Right hindlimb (tissue), 1 donor: ENCODE data around the gene MAGI1.

Experiments used
- DNase-seq: peaks from one replicate; pipeline ENCODE4 v3.0.0-alpha.2; 2018

The MAGI1 gene

DNA sequence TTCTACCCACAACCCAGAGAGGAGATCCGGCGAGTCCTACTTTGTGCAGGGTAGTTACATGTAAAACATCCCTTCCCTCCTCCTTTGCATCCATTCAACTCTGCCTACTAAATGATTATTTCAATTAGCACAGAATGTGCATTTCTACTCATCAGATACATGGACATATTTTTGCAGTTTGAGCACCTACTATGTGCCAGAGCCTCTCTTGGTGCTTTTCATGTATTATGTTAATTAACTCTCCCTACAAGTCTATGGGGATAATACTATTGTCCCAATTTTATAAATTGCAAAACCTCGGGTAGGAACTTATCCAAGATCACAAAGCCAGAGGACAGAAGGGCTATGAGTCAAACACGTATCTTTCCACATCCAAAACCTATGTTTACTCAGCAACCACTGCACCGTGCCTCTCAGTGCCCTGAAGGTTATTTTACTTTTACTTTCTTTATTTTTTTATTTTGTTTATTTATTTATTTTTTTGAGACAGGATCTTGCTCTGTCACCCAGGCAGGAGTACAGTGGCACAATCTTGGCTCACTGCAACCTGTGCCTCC is 432.8 kb downstream of the MAGI1 start:
- DNase-seq: no peak

DNA sequence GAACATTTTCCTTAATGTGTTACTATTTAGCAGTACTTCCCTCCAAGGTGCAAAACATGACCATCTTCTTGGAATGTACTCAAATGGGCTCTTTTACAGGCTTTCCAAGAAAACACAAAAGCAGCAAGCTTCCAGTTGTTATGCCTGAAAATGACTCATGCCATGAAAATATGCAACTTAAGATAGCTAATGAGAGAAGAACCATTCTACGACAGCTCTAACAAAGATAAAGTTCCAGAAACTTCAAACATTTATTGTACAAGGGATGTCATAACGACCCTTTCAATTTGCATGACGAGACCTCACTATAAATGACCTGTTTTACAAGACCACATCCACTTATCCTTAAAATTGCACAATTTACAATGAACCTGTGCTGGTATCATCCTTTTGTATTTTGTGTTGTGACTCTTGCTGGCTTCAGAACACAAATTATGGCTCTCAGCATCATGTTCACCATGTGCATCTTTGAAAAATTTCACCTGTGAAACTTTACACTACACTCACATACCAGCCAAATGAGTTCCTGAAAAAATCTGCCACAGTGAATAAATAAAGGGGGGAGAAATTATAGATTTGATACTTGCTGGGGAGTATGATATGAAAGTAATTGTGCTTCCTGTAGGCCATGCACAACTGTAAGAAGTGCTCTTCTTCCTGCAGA is 433.7 kb downstream of the MAGI1 start:
- no peak for DNase-seq

DNA sequence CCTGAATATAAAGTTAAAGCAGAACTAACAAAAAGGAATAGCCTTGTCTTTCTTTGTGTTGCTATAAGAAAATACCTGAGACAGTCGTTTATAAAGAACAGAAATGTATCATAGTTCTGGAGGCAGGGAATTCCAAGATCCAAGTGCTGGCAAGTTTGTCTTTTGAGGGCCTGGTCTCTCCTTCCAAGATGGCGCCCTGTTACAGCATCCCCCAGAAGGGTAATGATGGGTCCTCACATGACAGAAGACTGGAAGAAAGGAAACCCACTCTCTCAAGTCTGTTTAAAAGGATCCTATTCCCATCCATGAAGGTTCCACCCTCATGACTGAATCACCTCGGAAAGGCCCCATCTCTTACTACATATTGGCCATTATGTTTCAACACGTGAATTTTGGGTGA is 435.1 kb downstream of the MAGI1 start:
- DNase-seq: no peak

DNA sequence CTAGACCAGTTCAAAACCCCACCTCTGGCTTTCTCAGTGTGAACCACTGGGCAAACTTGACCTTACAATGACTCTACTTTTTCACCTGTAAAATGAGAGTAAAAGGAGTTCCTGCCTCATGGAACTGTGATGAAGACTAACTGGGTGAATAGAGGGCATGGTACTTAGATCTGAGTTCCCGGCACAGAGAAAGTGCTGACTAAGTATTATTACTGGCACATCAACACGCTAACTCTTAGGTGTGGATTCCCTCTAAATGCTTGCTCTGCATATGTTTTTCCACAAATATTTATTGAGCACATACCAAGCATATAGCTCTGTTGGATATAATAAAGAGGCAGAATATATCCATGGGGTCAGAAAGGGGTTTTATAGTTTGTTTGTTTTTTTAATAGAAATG is 437.8 kb downstream of the MAGI1 start:
- no peak for DNase-seq

DNA sequence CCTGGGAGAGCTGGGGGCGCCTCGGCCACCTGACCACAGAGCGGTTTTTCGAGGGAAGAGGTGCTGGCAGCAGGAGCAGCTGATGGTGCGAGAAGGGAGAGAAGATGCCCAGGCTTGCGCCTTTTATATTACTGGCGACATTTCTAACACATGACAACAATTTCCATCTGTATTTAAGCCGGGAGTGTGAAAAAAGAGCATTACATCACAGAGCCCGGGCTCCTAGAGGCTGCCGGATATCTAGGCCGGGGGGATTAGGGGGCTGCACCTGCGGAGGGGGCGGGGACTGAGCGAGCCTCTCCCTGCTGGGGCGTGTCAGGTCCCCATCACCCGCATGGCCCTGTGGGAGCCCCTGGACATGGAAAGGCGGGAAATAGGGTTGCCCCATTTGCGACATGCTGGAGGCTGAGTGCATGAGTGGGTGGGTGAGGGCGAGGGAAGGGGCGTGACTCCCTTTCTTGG is 440.7 kb downstream of the MAGI1 start:
- peak; percentile 30 for DNase-seq

DNA sequence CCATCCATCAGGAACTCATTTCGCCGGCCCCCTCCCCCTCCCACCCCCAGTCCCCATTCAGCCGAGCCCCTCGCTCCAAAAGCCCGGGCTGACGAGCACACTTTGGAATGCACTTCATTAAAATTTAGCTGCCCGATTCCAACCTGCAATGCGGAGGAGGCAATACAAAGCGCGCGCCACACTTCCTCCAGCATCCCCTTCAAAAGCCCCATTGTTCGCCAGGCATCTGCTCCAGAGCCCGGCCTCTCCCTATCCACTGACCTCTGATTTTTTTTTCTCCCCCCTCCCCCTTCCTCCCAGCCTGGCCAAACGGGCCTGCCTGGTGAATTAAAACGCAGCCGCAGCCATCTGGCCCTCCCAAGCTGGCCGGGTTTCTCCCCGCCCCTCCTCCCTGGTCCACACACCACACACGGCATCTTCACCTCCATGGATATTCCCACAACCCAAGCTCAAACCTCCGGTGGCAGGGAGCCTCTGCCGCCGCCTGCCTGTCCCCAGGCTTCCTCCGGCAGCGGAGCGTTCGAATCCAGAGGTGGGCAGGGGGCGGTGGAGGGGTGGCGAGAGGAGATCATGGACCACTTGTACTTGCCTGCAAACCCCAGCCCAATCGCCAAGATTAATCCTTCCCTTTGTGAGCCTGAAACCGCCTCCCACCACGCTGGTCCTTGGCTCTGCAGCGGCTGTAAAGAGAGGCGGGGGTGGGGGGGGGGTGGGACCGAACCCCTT is 441.3 kb downstream of the MAGI1 start:
- DNase-seq: peak; percentile 68

DNA sequence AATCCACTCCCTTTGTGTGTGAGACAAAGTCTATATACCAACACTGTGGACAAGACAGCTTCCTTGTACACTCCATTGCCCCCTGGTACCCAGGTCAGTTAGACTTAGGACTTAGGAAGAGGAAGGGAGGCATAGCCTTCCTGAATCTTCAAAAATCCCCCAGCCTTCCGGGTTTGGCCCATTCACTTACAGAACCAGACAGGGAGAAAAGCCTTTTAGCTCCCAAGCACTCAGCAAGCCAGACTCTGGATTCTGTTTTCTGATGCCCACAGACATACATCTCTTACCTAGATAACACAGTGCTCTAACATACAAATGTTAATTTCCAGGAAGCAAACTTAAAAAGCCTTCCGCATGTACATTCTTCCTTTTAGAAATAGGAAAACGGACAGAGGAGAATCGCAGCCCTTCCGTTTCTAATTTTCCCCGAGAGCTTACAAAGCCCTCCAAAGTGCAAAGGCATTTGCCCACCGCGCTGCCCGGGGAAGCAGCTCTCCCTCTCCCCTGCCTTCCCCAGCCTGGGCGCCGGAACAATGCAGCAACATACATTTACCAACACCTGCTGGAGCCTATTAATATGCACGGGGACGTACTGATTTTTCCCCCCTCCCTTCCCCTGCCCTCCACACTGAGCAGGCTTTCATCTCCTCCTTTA is 442.0 kb downstream of the MAGI1 start:
- DNase-seq: no peak

DNA sequence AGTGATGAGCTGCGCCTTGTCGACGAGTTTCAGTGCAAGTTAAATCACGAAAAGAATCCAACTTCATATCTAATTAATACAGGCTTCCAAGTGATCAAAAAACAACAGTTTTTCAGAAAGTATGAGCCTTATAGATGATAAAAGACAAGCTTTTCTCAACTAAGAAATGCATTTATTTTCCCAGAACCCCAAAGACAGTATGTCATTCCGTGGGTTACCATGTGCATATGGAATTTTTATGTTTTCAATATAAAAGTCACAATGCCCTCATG is 442.8 kb downstream of the MAGI1 start:
- DNase-seq: no peak

DNA sequence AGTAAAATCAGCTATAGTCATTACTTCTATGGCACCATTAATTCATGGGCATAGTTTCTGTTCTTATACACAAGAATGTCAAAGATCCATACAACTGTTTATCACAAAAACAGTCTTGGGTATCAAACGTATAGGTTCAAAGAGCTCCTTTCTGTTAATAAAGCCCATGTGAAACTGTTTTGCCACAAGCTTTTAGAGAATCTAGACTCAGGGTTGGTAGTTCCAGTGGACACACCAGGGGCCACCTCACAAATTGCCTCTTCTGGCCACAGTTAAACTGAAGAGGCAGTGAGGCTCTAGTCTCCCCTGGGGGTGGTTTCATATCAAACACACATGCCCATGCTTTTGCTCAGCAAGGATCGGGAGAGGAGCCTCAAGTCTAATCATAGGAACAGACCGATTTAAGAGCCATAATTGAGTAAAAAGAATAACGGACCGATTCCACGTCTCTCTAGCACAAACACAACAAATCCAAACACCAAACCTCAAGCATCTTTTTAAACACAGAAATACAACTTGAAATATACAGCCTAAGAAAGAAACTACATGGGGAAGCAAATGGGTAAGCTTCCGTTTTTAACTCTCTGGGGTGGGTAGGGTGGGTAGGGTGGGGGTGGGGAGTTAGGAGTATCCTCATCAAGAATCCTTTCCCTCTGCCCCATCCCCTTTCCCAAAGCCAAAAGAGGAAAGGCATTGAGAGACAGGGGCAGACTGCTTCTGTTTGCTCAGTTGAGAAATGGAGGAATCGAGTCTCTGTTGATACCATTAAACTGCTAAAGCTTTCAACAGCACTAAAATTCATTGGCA is 443.3 kb downstream of the MAGI1 start:
- DNase-seq: no peak

DNA sequence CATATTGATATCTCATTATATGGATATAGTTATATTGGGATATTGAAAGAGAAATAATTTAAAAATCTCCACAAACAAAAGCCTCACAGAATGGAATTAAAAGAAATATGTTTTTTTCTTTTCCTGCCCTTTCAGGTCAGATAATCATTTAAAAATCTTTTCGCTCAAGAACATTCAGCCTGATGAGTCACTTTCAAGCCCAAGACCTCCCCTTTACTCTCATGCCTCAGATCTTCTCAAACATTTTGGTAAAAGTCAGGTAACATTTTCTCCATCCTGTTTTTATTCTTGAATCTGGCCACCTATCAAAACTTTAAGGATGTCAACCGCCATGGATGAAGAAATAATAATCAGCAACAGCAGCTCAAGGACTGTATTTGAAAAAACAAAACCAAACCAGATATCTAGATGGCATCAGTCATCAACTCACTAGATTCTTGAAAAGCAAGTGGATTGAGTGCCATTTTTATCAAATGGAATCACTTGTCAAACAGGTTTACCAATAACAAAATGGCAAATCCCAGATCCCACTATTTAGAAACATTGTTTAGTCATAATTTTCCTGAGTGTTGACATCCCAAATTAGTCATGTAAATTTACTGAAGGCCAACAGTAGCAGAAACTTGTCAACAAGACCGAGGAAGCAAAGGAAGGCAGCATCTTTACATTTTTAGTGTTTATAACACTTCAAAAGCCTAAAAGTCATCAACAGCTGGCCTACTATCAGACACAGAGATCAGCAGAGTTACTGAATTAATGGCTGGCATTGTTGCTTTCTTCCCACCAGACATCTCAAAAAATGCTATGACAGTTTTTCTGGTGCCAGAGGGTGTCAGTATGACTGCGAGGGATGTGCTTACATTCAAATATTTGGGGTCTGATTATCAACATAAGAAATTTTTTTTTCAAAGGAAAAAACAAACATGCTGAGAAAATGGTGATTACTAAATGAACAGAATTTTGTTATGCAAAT is 444.7 kb downstream of the MAGI1 start:
- no peak for DNase-seq

DNA sequence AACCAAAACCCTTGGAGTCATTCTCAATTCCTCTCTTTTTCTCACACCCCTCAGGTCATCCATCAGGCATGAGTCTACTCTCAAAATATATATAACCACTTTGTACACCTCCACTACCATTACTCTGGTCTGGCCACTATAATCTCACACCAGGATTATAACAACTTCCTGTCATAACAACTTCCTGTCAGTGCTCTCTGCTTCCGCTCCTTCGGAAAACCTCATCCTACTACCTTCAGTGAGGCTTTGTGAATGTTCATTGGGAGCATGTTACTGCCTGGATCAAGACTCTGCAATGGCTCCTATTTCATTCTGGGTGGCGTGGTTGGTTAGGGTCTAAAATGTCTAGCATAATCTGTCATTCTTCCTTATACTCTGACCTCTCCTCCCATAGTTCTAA is 447.4 kb downstream of the MAGI1 start:
- no peak for DNase-seq

DNA sequence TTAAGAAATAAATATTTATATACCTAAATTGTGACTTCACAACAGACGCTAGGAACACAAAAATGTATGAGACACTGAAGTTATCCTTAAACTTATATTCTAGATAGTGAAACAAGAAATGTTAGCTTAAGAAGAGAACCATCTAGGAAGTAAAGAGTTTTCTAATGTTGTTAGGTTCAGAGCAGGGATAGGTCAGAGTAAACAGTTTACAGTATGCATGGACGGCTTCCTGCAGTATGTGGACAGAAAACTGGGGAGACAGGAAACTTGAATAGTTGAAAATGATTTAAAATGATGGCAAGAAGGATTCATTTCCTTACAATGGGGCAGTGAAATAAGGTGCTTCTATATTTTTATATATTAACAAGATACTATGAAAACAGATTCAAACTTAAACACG is 449.8 kb downstream of the MAGI1 start:
- no peak for DNase-seq

DNA sequence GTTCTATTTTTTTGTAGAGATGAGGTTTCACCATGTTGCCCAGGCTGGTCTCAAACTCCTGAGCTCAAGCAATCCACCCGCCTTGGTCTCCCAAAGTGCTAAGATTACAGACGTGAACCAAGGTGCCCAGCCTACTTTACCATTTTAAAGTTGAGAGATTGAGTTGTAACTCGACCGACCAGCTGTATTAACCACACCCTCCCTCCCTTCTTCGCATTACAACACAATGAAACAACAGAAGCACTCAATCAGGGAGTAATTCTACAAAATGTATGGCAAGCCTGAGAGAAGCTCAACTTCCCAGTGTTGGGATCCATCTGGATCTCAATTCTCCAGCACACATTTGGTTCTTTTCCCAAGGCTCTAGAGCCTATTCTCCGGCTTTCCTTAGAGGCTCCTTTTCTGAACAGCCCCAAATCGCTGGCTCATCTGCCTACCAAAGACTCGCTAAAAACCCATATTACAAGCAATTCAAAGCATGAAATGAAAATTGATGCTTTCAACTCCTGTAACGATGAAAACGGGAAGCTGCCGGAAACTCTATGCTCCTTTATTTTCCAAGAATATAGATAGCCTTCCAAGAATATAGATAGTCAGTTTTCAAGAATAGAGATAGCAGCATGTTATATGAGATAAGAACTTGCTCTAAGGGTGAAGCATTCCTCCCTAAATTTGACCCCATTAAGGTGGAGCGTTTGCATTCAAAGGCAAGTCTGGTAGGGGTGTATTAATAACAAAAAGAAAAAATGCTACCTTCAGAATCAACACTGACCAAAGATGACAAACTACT is 450.9 kb downstream of the MAGI1 start:
- DNase-seq: no peak

DNA sequence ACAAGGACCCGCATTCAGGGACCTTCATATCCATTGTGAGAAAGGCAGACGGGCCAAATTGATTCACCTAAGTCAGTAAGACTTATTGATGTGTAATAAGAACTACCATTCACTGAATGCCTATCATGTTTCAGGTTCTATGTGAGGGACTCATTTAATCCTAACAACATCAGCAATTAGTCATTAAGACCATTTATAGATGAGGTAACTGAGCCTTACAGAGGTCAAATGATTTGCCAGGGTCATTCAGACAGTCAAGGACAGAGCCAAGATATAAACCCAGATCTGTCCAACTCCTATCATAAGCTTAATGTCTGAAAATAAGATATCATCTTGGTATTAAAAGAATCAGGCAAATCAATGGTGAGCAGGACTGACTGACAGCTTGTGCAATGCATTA is 453.8 kb downstream of the MAGI1 start:
- no peak for DNase-seq

DNA sequence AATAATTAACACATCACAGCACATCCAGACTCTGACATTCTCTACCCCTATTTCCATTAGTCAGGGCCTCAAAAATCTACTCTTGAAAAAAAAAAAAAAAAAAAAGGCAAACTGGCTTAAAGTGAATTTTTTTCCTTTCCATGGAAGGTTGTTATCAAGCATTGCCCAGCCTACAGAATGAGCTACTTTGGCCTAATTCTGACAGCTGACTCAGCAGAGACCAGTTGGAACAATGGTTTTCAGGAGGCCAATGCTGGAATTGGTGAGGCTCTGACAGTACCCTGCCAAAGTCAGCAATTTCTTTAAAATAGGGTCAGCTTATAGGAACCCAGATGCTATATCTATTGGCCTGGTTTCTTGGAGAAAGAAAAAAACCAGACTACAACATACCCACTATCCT is 454.7 kb downstream of the MAGI1 start:
- DNase-seq: no peak

DNA sequence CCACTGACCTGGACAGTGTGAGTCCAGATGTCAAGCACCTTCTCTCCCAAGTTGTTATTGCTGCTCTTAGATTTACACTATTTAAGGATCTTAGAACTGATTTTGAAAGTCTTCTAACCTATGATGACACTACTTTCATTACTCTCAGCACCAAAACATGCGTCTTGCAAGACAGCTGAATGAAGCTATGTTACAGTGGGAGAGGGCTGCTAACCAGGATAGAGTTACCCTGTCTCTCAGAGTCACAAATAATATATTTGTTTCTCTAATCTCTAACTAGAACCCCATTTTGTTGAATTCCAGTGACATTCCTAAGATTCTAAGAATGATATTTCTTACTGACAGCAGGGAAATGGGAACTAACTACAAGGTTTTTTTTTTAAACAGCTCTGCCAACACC is 455.5 kb downstream of the MAGI1 start:
- DNase-seq: no peak

DNA sequence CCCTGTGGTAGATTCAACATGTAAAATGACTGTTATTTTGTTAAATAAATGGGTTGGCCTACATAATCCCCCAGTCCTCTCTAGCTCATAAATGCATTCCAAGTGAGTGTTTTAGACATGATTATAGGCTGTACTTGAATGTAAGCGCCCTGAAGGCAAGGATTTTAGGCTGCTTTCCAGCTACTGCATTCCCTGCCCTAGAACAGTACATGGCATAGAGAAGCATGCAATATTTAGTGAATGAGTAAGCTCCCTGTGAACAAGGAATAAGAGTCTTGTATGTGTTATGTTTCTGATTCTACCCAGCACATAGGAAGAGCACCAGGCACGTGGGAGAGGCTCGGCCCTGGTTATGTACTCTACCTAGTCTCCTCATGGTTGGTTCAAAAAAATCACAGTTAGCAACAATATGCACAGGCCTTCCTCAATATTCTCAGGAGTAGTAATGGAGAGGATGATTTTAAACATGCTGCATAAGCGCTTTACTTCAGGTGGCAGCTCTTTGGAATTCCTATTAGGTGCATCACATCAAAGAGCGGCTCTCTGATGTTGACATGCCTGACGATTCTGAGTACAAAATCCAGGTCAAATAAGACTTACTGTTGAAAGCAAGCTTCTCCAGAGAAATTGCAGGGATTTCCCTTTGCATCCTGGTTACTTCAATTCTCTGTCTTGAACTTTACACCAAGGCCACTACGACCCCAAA is 456.6 kb downstream of the MAGI1 start:
- no peak for DNase-seq

DNA sequence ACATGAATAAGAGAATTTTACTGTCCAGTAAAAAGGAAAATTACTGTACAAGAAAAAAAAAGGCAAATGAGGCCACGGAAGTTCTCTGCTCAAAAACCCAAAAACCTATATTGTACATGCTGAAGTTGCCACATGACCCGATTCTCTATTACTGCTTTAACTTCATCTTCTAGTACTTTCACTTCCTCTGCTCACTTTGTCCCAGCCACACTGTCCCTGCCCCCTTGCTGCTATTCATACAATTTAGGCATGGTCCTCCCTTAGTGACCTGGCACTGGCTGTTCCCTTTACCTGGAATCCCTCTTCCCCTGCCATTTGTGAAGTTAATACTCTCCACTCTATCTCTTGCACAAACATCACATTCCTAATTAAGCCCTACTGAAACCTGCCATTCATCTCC is 457.4 kb downstream of the MAGI1 start:
- no peak for DNase-seq

DNA sequence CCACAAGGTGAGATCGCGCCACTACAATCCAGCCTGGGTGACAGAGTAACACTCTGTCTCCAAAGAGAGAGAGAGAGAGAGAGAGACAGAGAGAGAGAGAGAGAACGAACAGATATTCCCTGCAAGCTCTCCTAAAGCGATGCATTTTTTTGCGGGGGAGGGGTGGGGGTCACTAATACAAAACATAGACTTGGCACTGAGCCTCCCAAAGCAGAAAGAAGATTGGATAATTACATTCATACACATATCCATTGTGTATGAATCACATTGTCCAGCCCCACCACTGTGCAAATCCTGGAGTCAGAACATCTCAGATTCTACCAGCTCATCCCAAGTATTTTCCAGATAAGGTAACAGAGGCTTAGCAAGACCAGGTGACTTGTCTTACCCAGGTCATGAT is 459.9 kb downstream of the MAGI1 start:
- DNase-seq: no peak

DNA sequence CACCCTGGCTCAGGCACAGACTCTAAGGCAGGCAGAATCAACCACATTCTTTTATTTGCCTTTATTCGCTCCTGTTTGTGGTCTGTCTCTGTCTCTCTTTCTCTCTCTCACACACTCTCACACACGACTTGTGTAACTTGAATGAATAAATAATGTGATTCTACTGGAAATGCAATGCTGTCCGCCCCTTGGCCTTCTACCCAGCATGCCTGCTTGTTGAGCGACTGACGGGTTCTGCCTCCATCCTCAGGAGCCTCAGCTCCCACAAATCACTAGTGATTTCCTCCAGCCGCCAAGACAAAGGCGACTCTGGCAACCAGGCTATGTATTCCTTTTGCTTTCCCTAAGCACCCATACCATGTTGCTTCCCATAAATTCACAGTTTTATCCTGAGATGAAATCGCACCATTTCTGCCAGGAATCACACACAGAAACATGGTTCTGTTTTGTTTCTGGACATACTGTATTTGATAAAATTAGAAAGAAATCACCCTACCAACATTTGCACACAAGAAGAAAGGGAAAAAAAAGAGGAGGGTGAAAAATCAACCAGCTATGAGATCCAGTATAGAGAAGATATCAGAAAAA is 460.8 kb downstream of the MAGI1 start:
- DNase-seq: no peak
